Prostate gland (tissue), 2 donors: ENCODE results near the gene HOXB7. TPM values are rescaled to one million over a fixed set of nuclear protein-coding genes. Genes with fewer than 3 reads are reported as not detected.
A peak's percentile ranks its signal among the peaks of the same experiment; 100 is the strongest.

ENCODE experiments used
- DNase-seq: peaks from one replicate; pipeline ENCODE4 v3.0.0-alpha.2; 2019; ENCODE audit warnings: low spot score
- H3K27ac ChIP-seq, 2 donors: fragments of 200-600 bp; sonication (generic); 2 replicates each; pipeline ENCODE4 v1.5.1; 2017 to 2019
- H3K27me3 ChIP-seq: fragments of 200-600 bp; sonication (generic); replicated peaks from 2 replicates; pipeline ENCODE4 v1.5.1; 2019; ENCODE audit not compliant: insufficient read depth
- H3K36me3 ChIP-seq, 2 donors: fragments of 200-600 bp; sonication (generic); 1 replicate in 1 of 2; 2 replicates in 1 of 2; pipeline versions ENCODE4 v1.5.1 to v1.8.1; 2017 to 2019
- H3K4me1 ChIP-seq: fragments of 200-600 bp; sonication (generic); replicated peaks from 2 replicates; pipeline ENCODE4 v1.5.1; 2019
- H3K4me3 ChIP-seq, 2 donors: fragments of 200-600 bp; sonication (generic); 2 replicates each; pipeline ENCODE4 v1.5.1; 2017 to 2019
- H3K9me3 ChIP-seq: fragments of 200-600 bp; sonication (generic); 2 replicates; pipeline ENCODE4 v1.5.1; 2017
- CTCF ChIP-seq, 4 experiments: fragments of 200-600 bp in 2 of 4; fragments of 450-650 bp in 2 of 4; sonication (generic) in 2 of 4; IDR thresholded peaks; 1 replicate in 3 of 4; 2 replicates in 1 of 4; pipeline ENCODE4 v1.5.1; 2016 to 2019; ENCODE audit warnings: antibody characterized with exemption in 4 of 4, mild to moderate bottlenecking in 2 of 4, moderate library complexity in 2 of 4
- POLR2A ChIP-seq: fragments of 450-650 bp; IDR thresholded peaks from one replicate; pipeline ENCODE4 v1.6.1; 2016; ENCODE audit warnings: antibody characterized with exemption, mild to moderate bottlenecking
- POLR2AphosphoS5 ChIP-seq: sonication (generic); formaldehyde crosslinking; IDR thresholded peaks from one replicate; pipeline ENCODE4 v1.6.1; 2017; ENCODE audit warnings: antibody characterized with exemption
- WGBS: methylation state at CpG from one replicate; pipeline ENCODE4 v1.1.5; 2018; 5-methylcytosine and 5-hydroxymethylcytosine counted together
- intact Hi-C: fragments of 100-400 bp; cut with DNase I; formaldehyde crosslinking; loops from one replicate; pipeline ENCODE4 v1.14.2; 2022
- total RNA-seq, 2 donors: library from RNA; depleted of rRNA; stranded (reverse); fragments of >200 nt; gene quantifications; one replicate each; pipeline ENCODE4 v1.1.0, GENCODE V29; 2016

HOXB7 gene
- total RNA-seq, 2 donors from 2014 or later = 0.73 to 3.4 TPM

- Histone ChIP-seq H3K4me1 (peaks cover 9% of the 10 kb centered on the region), H3K4me3 (no peak overlapping the region), H3K9me3 (no peaks in the 10 kb centered on the region), H3K27ac (no peak overlapping the region), H3K27me3 (peaks cover 47% of the 10 kb centered on the region), H3K36me3 (no peaks in the 10 kb centered on the region)
- DNase-seq = no peak
- intact Hi-C loops = no loop called here
- 44% methylated on average over 5 of the region's 5 CpGs for WGBS
- TF ChIP-seq POLR2A = no peak
These were observed 18.0 kb upstream of the HOXB7 start for GRCh38 chr17:48628649-48629410.

GRCh38 chr17:48627623-48628521, 17.1 kb upstream of the HOXB7 start:
- Histone ChIP-seq H3K9me3 (no peaks in the 10 kb centered on the region), H3K4me1 (peaks cover 9% of the 10 kb centered on the region), H3K27me3 (peaks cover 48% of the 10 kb centered on the region), H3K36me3 (no peaks in the 10 kb centered on the region), H3K4me3 (no peak overlapping the region), H3K27ac (no peak overlapping the region)
- intact Hi-C loops = no loop called here
- DNase-seq = no peak
- 21% methylated on average over 27 of the region's 27 CpGs for WGBS
- TF ChIP-seq POLR2AphosphoS5 (no peak), POLR2A (no peak), CTCF (IDR thresholded peaks at IDR 0.05) (no peak)

- H3K36me3 ChIP-seq = no peaks in the 10 kb centered on the region
- WGBS = 13% methylated on average over 5 of the region's 5 CpGs
- no peak for DNase-seq
- no peak overlapping the region for H3K4me3 ChIP-seq
- H3K27me3 ChIP-seq = peaks cover 56% of the 10 kb centered on the region
- peaks cover 9% of the 10 kb centered on the region for H3K4me1 ChIP-seq
- no peak overlapping the region for H3K27ac ChIP-seq
- TF ChIP-seq CTCF (IDR thresholded peaks at IDR 0.05) = no peak
- H3K9me3 ChIP-seq = no peaks in the 10 kb centered on the region
- intact Hi-C loops = no loop called here
These were observed 16.3 kb upstream of the HOXB7 start for GRCh38 chr17:48627118-48627597.

GRCh38 chr17:48626245-48627117, 15.7 kb upstream of the HOXB7 start, which contains the start of gene HOXB9:
TSS of gene HOXB9 (minus strand) at chr17:48626358. CDS start at chr17:48626269, 89 bp downstream.
- TF ChIP-seq POLR2A (no peak), POLR2AphosphoS5 (no peak), CTCF (IDR thresholded peaks at IDR 0.05) (no peak)
- DNase-seq = no peak
- intact Hi-C loops = no loop called here
- peak within 1 kb of the TSS; percentile 5 to 21 for H3K4me3 ChIP-seq
- no peaks in the 10 kb centered on the region for H3K36me3 ChIP-seq
- peaks cover 59% of the 10 kb centered on the region for H3K27me3 ChIP-seq
- no peak within 1 kb of the TSS for H3K27ac ChIP-seq
- no peaks in the 10 kb centered on the region for H3K9me3 ChIP-seq
- 2% methylated on average over 50 of the region's 50 CpGs for WGBS
- peaks cover 9% of the 10 kb centered on the region for H3K4me1 ChIP-seq
